Measurements from ENCODE around the gene RYR2. TPM values are rescaled to one million over a fixed set of nuclear protein-coding genes. Genes with fewer than 3 reads are reported as not detected.

Gene RYR2
- total and polyA plus RNA-seq, 2 experiments from 2014 or later, result 0.50 to 0.95 TPM

DNA sequence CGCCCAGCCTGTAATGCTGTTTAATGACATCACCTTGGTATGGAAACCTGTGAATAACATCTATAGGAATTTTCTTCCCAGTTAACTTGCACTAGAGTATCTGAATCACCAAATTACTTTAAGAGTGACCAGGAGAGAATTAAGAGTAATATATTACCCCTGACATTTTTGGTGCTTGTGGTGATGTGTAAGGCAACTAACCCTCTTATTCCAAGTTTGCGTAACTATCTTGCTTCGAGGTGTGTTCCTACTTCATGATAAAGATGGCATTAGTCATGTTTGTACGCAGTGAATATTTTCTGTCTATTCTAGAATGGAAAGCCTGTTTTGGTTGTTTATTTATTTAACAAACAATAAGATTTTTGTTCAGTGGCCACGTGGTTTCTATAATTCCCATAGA lies 717.4 kb downstream of the RYR2 start:
- Histone ChIP-seq H3K27me3 (no peaks in the 10 kb centered on the region), H3K9me2 (replicated peaks; ENCODE audit: insufficient read depth) (no peaks in the 10 kb centered on the region), H2AFZ (no peak overlapping the region), H3K4me2 (no peak overlapping the region), H3K4me3 (no peak overlapping the region), H4K20me1 (ENCODE audit: insufficient read depth, poor library complexity, severe bottlenecking) (no peaks in the 10 kb centered on the region), H3K27ac (peak overlapping the region; percentile 62), H3K79me2 (no peaks in the 10 kb centered on the region), H3K36me3 (replicated peaks; ENCODE audit: insufficient read depth, low read depth) (no peaks in the 10 kb centered on the region), H3K4me1 (ENCODE audit: insufficient read depth) (peaks cover 4% of the 10 kb centered on the region), H3K9me3 (ENCODE audit: low read depth) (no peaks in the 10 kb centered on the region)
- DNase-seq (ENCODE audit: low spot score), result no peak
- 80% methylated on average over 5 of the region's 5 CpGs for WGBS (ENCODE audit: low lambda C conversion rate, missing lambda C conversion rate)
- TF ChIP-seq EZH2phosphoT487 (IDR thresholded peaks at IDR 0.05; ENCODE audit: low read depth, severe bottlenecking, unreplicated experiment) (no peak), EZH2 (IDR thresholded peaks at IDR 0.05; ENCODE audit: borderline replicate concordance) (no peak)
- TF ChIP-seq, protein P1, sequence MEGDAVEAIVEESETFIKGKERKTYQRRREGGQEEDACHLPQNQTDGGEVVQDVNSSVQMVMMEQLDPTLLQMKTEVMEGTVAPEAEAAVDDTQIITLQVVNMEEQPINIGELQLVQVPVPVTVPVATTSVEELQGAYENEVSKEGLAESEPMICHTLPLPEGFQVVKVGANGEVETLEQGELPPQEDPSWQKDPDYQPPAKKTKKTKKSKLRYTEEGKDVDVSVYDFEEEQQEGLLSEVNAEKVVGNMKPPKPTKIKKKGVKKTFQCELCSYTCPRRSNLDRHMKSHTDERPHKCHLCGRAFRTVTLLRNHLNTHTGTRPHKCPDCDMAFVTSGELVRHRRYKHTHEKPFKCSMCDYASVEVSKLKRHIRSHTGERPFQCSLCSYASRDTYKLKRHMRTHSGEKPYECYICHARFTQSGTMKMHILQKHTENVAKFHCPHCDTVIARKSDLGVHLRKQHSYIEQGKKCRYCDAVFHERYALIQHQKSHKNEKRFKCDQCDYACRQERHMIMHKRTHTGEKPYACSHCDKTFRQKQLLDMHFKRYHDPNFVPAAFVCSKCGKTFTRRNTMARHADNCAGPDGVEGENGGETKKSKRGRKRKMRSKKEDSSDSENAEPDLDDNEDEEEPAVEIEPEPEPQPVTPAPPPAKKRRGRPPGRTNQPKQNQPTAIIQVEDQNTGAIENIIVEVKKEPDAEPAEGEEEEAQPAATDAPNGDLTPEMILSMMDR (IDR thresholded peaks at IDR 0.05; ENCODE audit: poor library complexity), result no peak

- peak overlapping the region; percentile 13 for H3K4me2 ChIP-seq
- DNase-seq (ENCODE audit: low spot score), result peak; percentile 18
- H3K36me3 ChIP-seq (replicated peaks; ENCODE audit: insufficient read depth, low read depth), result no peaks in the 10 kb centered on the region
- no peak for TF ChIP-seq EZH2 (IDR thresholded peaks at IDR 0.05; ENCODE audit: borderline replicate concordance)
- TF ChIP-seq EZH2phosphoT487 (IDR thresholded peaks at IDR 0.05; ENCODE audit: low read depth, severe bottlenecking, unreplicated experiment), result no peak
- TF ChIP-seq, protein P1 (IDR thresholded peaks at IDR 0.05; ENCODE audit: poor library complexity), result no peak
- no peaks in the 10 kb centered on the region for H3K79me2 ChIP-seq
- no peaks in the 10 kb centered on the region for H3K9me2 ChIP-seq (replicated peaks; ENCODE audit: insufficient read depth)
- WGBS (ENCODE audit: low lambda C conversion rate, missing lambda C conversion rate), result 47% methylated on average over 5 of the region's 5 CpGs
- no peak overlapping the region for H3K4me3 ChIP-seq
- no peaks in the 10 kb centered on the region for H3K27me3 ChIP-seq
- peak overlapping the region; percentile 12 for H2AFZ ChIP-seq
- H3K27ac ChIP-seq, result peak overlapping the region; percentile 61
- no peaks in the 10 kb centered on the region for H4K20me1 ChIP-seq (ENCODE audit: insufficient read depth, poor library complexity, severe bottlenecking)
- H3K4me1 ChIP-seq (ENCODE audit: insufficient read depth), result peaks cover 4% of the 10 kb centered on the region
- no peaks in the 10 kb centered on the region for H3K9me3 ChIP-seq (ENCODE audit: low read depth)
Measured at GRCh38 chr1:237760951-237761350, 719.0 kb downstream of the RYR2 start.

- H3K36me3 ChIP-seq (replicated peaks; ENCODE audit: insufficient read depth, low read depth), result no peaks in the 10 kb centered on the region
- H2AFZ ChIP-seq, result no peak overlapping the region
- TF ChIP-seq, protein P1 (IDR thresholded peaks at IDR 0.05; ENCODE audit: poor library complexity), result no peak
- TF ChIP-seq EZH2phosphoT487 (IDR thresholded peaks at IDR 0.05; ENCODE audit: low read depth, severe bottlenecking, unreplicated experiment), result no peak
- TF ChIP-seq EZH2 (IDR thresholded peaks at IDR 0.05; ENCODE audit: borderline replicate concordance), result no peak
- H3K27ac ChIP-seq, result no peak overlapping the region
- no peaks in the 10 kb centered on the region for H3K9me2 ChIP-seq (replicated peaks; ENCODE audit: insufficient read depth)
- H3K4me2 ChIP-seq, result no peak overlapping the region
- DNase-seq (ENCODE audit: low spot score), result no peak
- H4K20me1 ChIP-seq (ENCODE audit: insufficient read depth, poor library complexity, severe bottlenecking), result no peaks in the 10 kb centered on the region
- no peaks in the 10 kb centered on the region for H3K79me2 ChIP-seq
- no peaks in the 10 kb centered on the region for H3K27me3 ChIP-seq
- H3K4me3 ChIP-seq, result no peak overlapping the region
- peaks cover 4% of the 10 kb centered on the region for H3K4me1 ChIP-seq (ENCODE audit: insufficient read depth)
- H3K9me3 ChIP-seq (ENCODE audit: low read depth), result no peaks in the 10 kb centered on the region
- WGBS (ENCODE audit: low lambda C conversion rate, missing lambda C conversion rate), result 93% methylated on average over 7 of the region's 7 CpGs
Measured at GRCh38 chr1:237763137-237763536, 721.2 kb downstream of the RYR2 start.

GRCh38 chr1:237763751-237764150 lies 721.8 kb downstream of the RYR2 start:
- Histone ChIP-seq H3K4me2 (no peak overlapping the region), H3K4me1 (ENCODE audit: insufficient read depth) (peaks cover 4% of the 10 kb centered on the region), H3K9me2 (replicated peaks; ENCODE audit: insufficient read depth) (no peaks in the 10 kb centered on the region), H3K9me3 (ENCODE audit: low read depth) (no peaks in the 10 kb centered on the region), H3K27me3 (no peaks in the 10 kb centered on the region), H3K79me2 (no peaks in the 10 kb centered on the region), H4K20me1 (ENCODE audit: insufficient read depth, poor library complexity, severe bottlenecking) (no peaks in the 10 kb centered on the region), H3K27ac (no peak overlapping the region), H2AFZ (no peak overlapping the region), H3K36me3 (replicated peaks; ENCODE audit: insufficient read depth, low read depth) (no peaks in the 10 kb centered on the region), H3K4me3 (no peak overlapping the region)
- 57% methylated on average over 2 of the region's 2 CpGs for WGBS (ENCODE audit: low lambda C conversion rate, missing lambda C conversion rate)
- TF ChIP-seq, protein P1 (IDR thresholded peaks at IDR 0.05; ENCODE audit: poor library complexity), result no peak
- no peak for TF ChIP-seq EZH2phosphoT487 (IDR thresholded peaks at IDR 0.05; ENCODE audit: low read depth, severe bottlenecking, unreplicated experiment)
- TF ChIP-seq EZH2 (IDR thresholded peaks at IDR 0.05; ENCODE audit: borderline replicate concordance), result no peak
- DNase-seq (ENCODE audit: low spot score), result no peak

Measured in hepatocyte (in vitro differentiated cells).